NCI-H526 (cell line): ENCODE measurements around the gene ZMYM2.
"Not testable (repeated sequence)": the region's sequence is repeated elsewhere in the genome, so short reads cannot be mapped to it uniquely, and the experiment has no call there.

Source experiments
- DNase-seq, 2 experiments: peaks; one replicate each; lab custom pipeline; 2025; lab: John Stamatoyannopoulos, UW

Gene ZMYM2

GRCh38 chr13:19958155-19959111, at the start of gene ZMYM2:
Gene ZMYM2, plus strand, starts transcription at chr13:19958727. Its CDS starts 34,346 bp downstream, at chr13:19993073.
- DNase-seq = peak; percentile 92 to 99

GRCh38 chr13:19910336-19911072, 48.0 kb upstream of the ZMYM2 start:
- no peak for DNase-seq

- DNase-seq = peak; percentile 57 to 64
These were observed 31.3 kb upstream of the ZMYM2 start for GRCh38 chr13:19927117-19927748.

- DNase-seq = no peak
These were observed 18.4 kb upstream of the ZMYM2 start for GRCh38 chr13:19940106-19940505.

GRCh38 chr13:19950374-19950773, 8.2 kb upstream of the ZMYM2 start:
- no peak for DNase-seq

- no peak for DNase-seq
These were observed 5.7 kb upstream of the ZMYM2 start for GRCh38 chr13:19952850-19953249.

GRCh38 chr13:19955873-19956559, 2.5 kb upstream of the ZMYM2 start:
- no peak for DNase-seq

GRCh38 chr13:19957320-19958154, 990 bp upstream of the ZMYM2 start:
- DNase-seq = peak; percentile 86 to 91

- DNase-seq = peak; percentile 73 to 78
These were observed 759 bp downstream of the ZMYM2 start for GRCh38 chr13:19959141-19959830.

- peak; percentile 97 to 99 for DNase-seq
These were observed 1.5 kb downstream of the ZMYM2 start for GRCh38 chr13:19959831-19960652.

- no peak for DNase-seq
These were observed 2.1 kb downstream of the ZMYM2 start for GRCh38 chr13:19960653-19960976.

- DNase-seq = no peak
These were observed 3.0 kb downstream of the ZMYM2 start for GRCh38 chr13:19961489-19961888.

GRCh38 chr13:19961924-19962323, 3.4 kb downstream of the ZMYM2 start:
- peak; percentile 63 to 67 for DNase-seq

GRCh38 chr13:19962894-19963293, 4.4 kb downstream of the ZMYM2 start:
- DNase-seq = no peak

GRCh38 chr13:19967621-19968020, 9.1 kb downstream of the ZMYM2 start:
- no peak for DNase-seq

GRCh38 chr13:19974498-19975009, 16.0 kb downstream of the ZMYM2 start:
- DNase-seq = not testable (repeated sequence)

- no peak for DNase-seq
These were observed 20.4 kb downstream of the ZMYM2 start for GRCh38 chr13:19978831-19979437.

GRCh38 chr13:19981685-19982238, 23.2 kb downstream of the ZMYM2 start:
- DNase-seq = no peak
